Right cardiac atrium (tissue), 5 donors: Measurements from ENCODE around the gene TRIM43. TPM values are rescaled to one million over a fixed set of nuclear protein-coding genes. Genes with fewer than 3 reads are reported as not detected.
"Not testable (repeated sequence)": the region's sequence is repeated elsewhere in the genome, so short reads cannot be mapped to it uniquely, and the experiment has no call there.

Experiments
- ATAC-seq, 2 donors: fragments of 200-7000 bp; cut with Tn5 transposase; one replicate each; pipeline versions ENCODE4 v1.8.0 to v1.9.1; 2020; ENCODE audit warnings: moderate library complexity in 2 of 2, mild to moderate bottlenecking in 1 of 2
- DNase-seq, 3 donors: peaks; one replicate each; pipeline ENCODE4 v3.0.0-alpha.2; 2020
- H3K27ac ChIP-seq: one replicate; pipeline ENCODE4 v1.5.1; 2013; ENCODE audit warnings: mild to moderate bottlenecking, low read length, control low read depth, moderate library complexity
- H3K27me3 ChIP-seq: one replicate; pipeline ENCODE4 v1.6.1; 2013; ENCODE audit not compliant: control insufficient read depth, insufficient read depth
- H3K4me1 ChIP-seq: one replicate; pipeline ENCODE4 v1.6.1; 2013; ENCODE audit warnings: low read length; ENCODE audit not compliant: control insufficient read depth, insufficient read depth
- H3K4me3 ChIP-seq: one replicate; pipeline ENCODE4 v1.5.1; 2013; ENCODE audit warnings: low read length, control low read depth
- H3K9me3 ChIP-seq: one replicate; pipeline ENCODE4 v1.6.1; 2013; ENCODE audit warnings: low read length; ENCODE audit not compliant: control insufficient read depth
- WGBS: extraction: QIAGEN DNeasy Blood & Tissue Kit; methylation state at CpG from one replicate; pipeline ENCODE4 v1.1.7; 2013; 5-methylcytosine and 5-hydroxymethylcytosine counted together
- intact Hi-C, 4 donors: fragments of 100-400 bp; cut with DNase I; formaldehyde crosslinking; loops; one replicate each; pipeline versions ENCODE4 v1.11.0 to v1.14.0; 2022 to 2023
- polyA plus RNA-seq: library from polyadenylated mRNA; stranded (reverse); fragments of 200-250 nt; gene quantifications from one replicate; pipeline ENCODE4 v1.2.3, GENCODE V29; 2013
- total RNA-seq, 4 donors: library from RNA; stranded (reverse); fragmentation: NEBNext Ultra II Directional; extraction: Animal tissue kit (Norgen Biotek cat#: 25700); gene quantifications; one replicate each; pipeline ENCODE4 v1.2.1, GENCODE V29; 2021
- donor health status: healthy with polysubstance abuse.
- donor health status: DM: no; HTN: yes; CAD: no.
- donor health status: DM: no; HTN: no; CAD: no.
- donor health status: DM: no; HTN: yes; CAD: no; lungs with severe emphysema.
- donor health status: DM: yes; HTN: yes; CAD: no.

The TRIM43 gene
- total and polyA plus RNA-seq, 5 donors: not detected

GRCh38 chr2:95641289-95641575, 49.4 kb downstream of the TRIM43 start:
- WGBS: no CpG with 5 or more reads among the region's 9 CpGs
- H3K27ac ChIP-seq, DNase-seq, H3K4me1 ChIP-seq, H3K4me3 ChIP-seq, H3K27me3 ChIP-seq, H3K9me3 ChIP-seq, intact Hi-C loops: not testable (repeated sequence)
- ATAC-seq: peak; percentile 39 to 53

- intact Hi-C loops, H3K4me3 ChIP-seq, ATAC-seq, H3K9me3 ChIP-seq, H3K27me3 ChIP-seq, H3K4me1 ChIP-seq, DNase-seq, H3K27ac ChIP-seq: not testable (repeated sequence)
- 42% methylated on average over 2 of the region's 2 CpGs for WGBS
Measured at GRCh38 chr2:95641787-95642186, 50.0 kb downstream of the TRIM43 start.

- H3K27ac ChIP-seq, H3K4me3 ChIP-seq, H3K27me3 ChIP-seq, H3K4me1 ChIP-seq, DNase-seq, H3K9me3 ChIP-seq, intact Hi-C loops, ATAC-seq: not testable (repeated sequence)
- WGBS: 79% methylated on average over 2 of the region's 2 CpGs
Measured at GRCh38 chr2:95642360-95642759, 50.6 kb downstream of the TRIM43 start.

GRCh38 chr2:95642951-95643350, 51.1 kb downstream of the TRIM43 start:
- intact Hi-C loops, H3K9me3 ChIP-seq, H3K27me3 ChIP-seq, H3K4me1 ChIP-seq, DNase-seq, ATAC-seq, H3K27ac ChIP-seq, H3K4me3 ChIP-seq: not testable (repeated sequence)
- WGBS: 81% methylated on average over 1 of the region's 4 CpGs

- no CpG with 5 or more reads among the region's 2 CpGs for WGBS
- DNase-seq, H3K4me1 ChIP-seq, H3K9me3 ChIP-seq, H3K27me3 ChIP-seq, H3K4me3 ChIP-seq, H3K27ac ChIP-seq, intact Hi-C loops, ATAC-seq: not testable (repeated sequence)
Measured at GRCh38 chr2:95645312-95645711, 53.5 kb downstream of the TRIM43 start.

- no CpG with 5 or more reads among the region's 8 CpGs for WGBS
- intact Hi-C loops, H3K27me3 ChIP-seq, H3K27ac ChIP-seq, DNase-seq, H3K9me3 ChIP-seq, H3K4me3 ChIP-seq, H3K4me1 ChIP-seq: not testable (repeated sequence)
- peak in 1 of 2 donors; percentile 13 for ATAC-seq
Measured at GRCh38 chr2:95646274-95646994, 54.6 kb downstream of the TRIM43 start.

GRCh38 chr2:95648894-95649544, 57.2 kb downstream of the TRIM43 start:
- H3K4me3 ChIP-seq, H3K4me1 ChIP-seq, H3K27ac ChIP-seq, H3K27me3 ChIP-seq, intact Hi-C loops, H3K9me3 ChIP-seq, DNase-seq: not testable (repeated sequence)
- WGBS: 29% methylated on average over 14 of the region's 29 CpGs
- ATAC-seq: peak; percentile 31 to 44

Other genes with a start within 250 kb of the TRIM43 start
- 10 to 100 TPM; 26.1 to 32.7 (median 30.0) TPM for gene FAHD2A, start 189.3 kb upstream of the TRIM43 start, total RNA-seq
- gene FAHD2A, start 189.3 kb upstream of the TRIM43 start, polyA plus RNA-seq: 32.2 TPM
- not detected for gene TRIM43B, start 107.2 kb upstream of the TRIM43 start, total RNA-seq
- not detected for gene TRIM43B, start 107.2 kb upstream of the TRIM43 start, polyA plus RNA-seq